ENCODE results near the gene MACROH2A2.
"Not testable (repeated sequence)": the region's sequence is repeated elsewhere in the genome, so short reads cannot be mapped to it uniquely, and the experiment has no call there.

The MACROH2A2 gene

GRCh38 chr10:70052462-70053217 is at the start of gene MACROH2A2:
Gene MACROH2A2, plus strand, starts transcription at chr10:70052846. Its CDS starts 22,813 bp downstream, at chr10:70075659.
- peak; percentile 49 for DNase-seq

GRCh38 chr10:70007116-70007820 is 45.4 kb upstream of the MACROH2A2 start:
- DNase-seq: no peak

- no peak for DNase-seq
Measured at GRCh38 chr10:70031215-70031614, 21.4 kb upstream of the MACROH2A2 start.

GRCh38 chr10:70032667-70033289 is 19.9 kb upstream of the MACROH2A2 start:
- no peak for DNase-seq

- DNase-seq: no peak
Measured at GRCh38 chr10:70034232-70034631, 18.4 kb upstream of the MACROH2A2 start.

GRCh38 chr10:70035531-70035930 is 17.1 kb upstream of the MACROH2A2 start:
- no peak for DNase-seq

GRCh38 chr10:70038923-70039322 is 13.7 kb upstream of the MACROH2A2 start:
- no peak for DNase-seq

- no peak for DNase-seq
Measured at GRCh38 chr10:70041016-70041415, 11.6 kb upstream of the MACROH2A2 start.

GRCh38 chr10:70041739-70042138 is 10.9 kb upstream of the MACROH2A2 start:
- DNase-seq: not testable (repeated sequence)

- DNase-seq: not testable (repeated sequence)
Measured at GRCh38 chr10:70047066-70047465, 5.6 kb upstream of the MACROH2A2 start.

- no peak for DNase-seq
Measured at GRCh38 chr10:70048030-70048723, 4.5 kb upstream of the MACROH2A2 start.

GRCh38 chr10:70051848-70052247 is 798 bp upstream of the MACROH2A2 start:
- DNase-seq: no peak

- peak; percentile 10 for DNase-seq
Measured at GRCh38 chr10:70053218-70053840, 683 bp downstream of the MACROH2A2 start.

- peak; percentile 10 for DNase-seq
Measured at GRCh38 chr10:70053841-70054288, 1.2 kb downstream of the MACROH2A2 start.

- no peak for DNase-seq
Measured at GRCh38 chr10:70054902-70055301, 2.3 kb downstream of the MACROH2A2 start.

GRCh38 chr10:70055550-70055949 is 2.9 kb downstream of the MACROH2A2 start:
- DNase-seq: no peak

- no peak for DNase-seq
Measured at GRCh38 chr10:70057306-70057705, 4.7 kb downstream of the MACROH2A2 start.

GRCh38 chr10:70060389-70060788 is 7.7 kb downstream of the MACROH2A2 start:
- DNase-seq: no peak

- no peak for DNase-seq
Measured at GRCh38 chr10:70063418-70064098, 10.9 kb downstream of the MACROH2A2 start.

- DNase-seq: no peak
Measured at GRCh38 chr10:70064486-70064885, 11.8 kb downstream of the MACROH2A2 start.

- DNase-seq: no peak
Measured at GRCh38 chr10:70066190-70066589, 13.5 kb downstream of the MACROH2A2 start.

- DNase-seq: no peak
Measured at GRCh38 chr10:70067586-70067985, 14.9 kb downstream of the MACROH2A2 start.
